T-helper 1 cell (primary cell): Measurements from ENCODE around the gene ACACB.

Experiments
- DNase-seq, 5 donors: peaks; one replicate each; pipeline ENCODE4 v3.0.0-alpha.2; 2012 to 2020

Gene ACACB

GRCh38 chr12:109281452-109281851, 165.1 kb downstream of the ACACB start:
- DNase-seq, result no peak

- no peak for DNase-seq
These were observed 168.0 kb downstream of the ACACB start for GRCh38 chr12:109284392-109284791.

GRCh38 chr12:109286252-109286651, 169.9 kb downstream of the ACACB start:
- DNase-seq, result no peak

- no peak for DNase-seq
These were observed 170.3 kb downstream of the ACACB start for GRCh38 chr12:109286652-109287051.

- DNase-seq, result no peak
These were observed 170.8 kb downstream of the ACACB start for GRCh38 chr12:109287181-109287580.

- no peak for DNase-seq
These were observed 171.6 kb downstream of the ACACB start for GRCh38 chr12:109287811-109288469.

- no peak for DNase-seq
These were observed 172.2 kb downstream of the ACACB start for GRCh38 chr12:109288571-109288970.

- no peak for DNase-seq
These were observed 172.6 kb downstream of the ACACB start for GRCh38 chr12:109289004-109289403.

GRCh38 chr12:109289551-109289950, 173.2 kb downstream of the ACACB start:
- DNase-seq, result no peak

GRCh38 chr12:109290061-109290460, 173.7 kb downstream of the ACACB start:
- no peak for DNase-seq

GRCh38 chr12:109291117-109291516, 174.7 kb downstream of the ACACB start:
- no peak for DNase-seq

- DNase-seq, result no peak
These were observed 175.3 kb downstream of the ACACB start for GRCh38 chr12:109291521-109292341.

- DNase-seq, result no peak
These were observed 175.9 kb downstream of the ACACB start for GRCh38 chr12:109292342-109292711.

GRCh38 chr12:109293106-109293505, 176.7 kb downstream of the ACACB start:
- no peak for DNase-seq

- no peak for DNase-seq
These were observed 178.0 kb downstream of the ACACB start for GRCh38 chr12:109294286-109294796.

GRCh38 chr12:109295764-109296425, 179.5 kb downstream of the ACACB start:
- DNase-seq, result no peak

GRCh38 chr12:109296431-109296830, 180.0 kb downstream of the ACACB start:
- DNase-seq, result no peak

- no peak for DNase-seq
These were observed 183.5 kb downstream of the ACACB start for GRCh38 chr12:109299849-109300248.

GRCh38 chr12:109301643-109302168, 185.3 kb downstream of the ACACB start:
- no peak for DNase-seq

GRCh38 chr12:109302358-109302757, 186.0 kb downstream of the ACACB start:
- DNase-seq, result no peak

GRCh38 chr12:109302770-109303169, 186.4 kb downstream of the ACACB start:
- no peak for DNase-seq

GRCh38 chr12:109304485-109304884, 188.1 kb downstream of the ACACB start:
- no peak for DNase-seq

GRCh38 chr12:109305547-109305946, 189.2 kb downstream of the ACACB start:
- no peak for DNase-seq
